Ovary (tissue), 3 donors: ENCODE measurements around the gene AMER2.

Experiments
- CTCF ChIP-seq, 3 donors: fragments of 450-650 bp in 2 of 3; fragments of 200-600 bp in 1 of 3; IDR thresholded peaks; one replicate each; pipeline versions ENCODE4 v1.5.1 to v1.8.0; 2016 to 2022; ENCODE audit warnings: antibody characterized with exemption in 3 of 3, mild to moderate bottlenecking in 1 of 3
- POLR2A ChIP-seq: fragments of 450-650 bp; IDR thresholded peaks from one replicate; pipeline ENCODE4 v1.6.1; 2017; ENCODE audit warnings: antibody characterized with exemption, mild to moderate bottlenecking, moderate library complexity
- donor health status: DM: no; HTN: no; CAD: no.

- no peak for TF ChIP-seq POLR2A
- no peak for TF ChIP-seq CTCF (IDR thresholded peaks at IDR 0.05)
These were observed 57.9 kb downstream of the AMER2 start for GRCh38 chr13:25114220-25114619.
